Progenitor cell of endocrine pancreas (in vitro differentiated cells): ENCODE measurements around the gene MAP3K14. TPM values are rescaled to one million over a fixed set of nuclear protein-coding genes. Genes with fewer than 3 reads are reported as not detected.

Experiments used
- DNase-seq: peaks from one replicate; pipeline ENCODE4 v3.0.0; 2021; ENCODE audit warnings: low spot score; ENCODE audit not compliant: unreplicated experiment
- H3K27ac Mint-ChIP-seq: 2 replicates; pipeline ENCODE4 v1.8.0; 2021; ENCODE audit warnings: mild to moderate bottlenecking, moderate library complexity, mixed read lengths
- H3K27me3 Mint-ChIP-seq: 2 replicates; pipeline ENCODE4 v1.8.0; 2021; ENCODE audit warnings: mixed read lengths
- H3K36me3 Mint-ChIP-seq: 2 replicates; pipeline ENCODE4 v1.8.0; 2022; ENCODE audit warnings: mixed read lengths; ENCODE audit not compliant: insufficient read depth
- H3K4me1 Mint-ChIP-seq: 2 replicates; pipeline ENCODE4 v1.8.0; 2021; ENCODE audit warnings: low read depth, mixed read lengths
- H3K4me3 Mint-ChIP-seq: 2 replicates; pipeline ENCODE4 v1.8.0; 2021; ENCODE audit warnings: low read depth, mild to moderate bottlenecking, moderate library complexity, mixed read lengths
- H3K9me3 Mint-ChIP-seq: 2 replicates; pipeline ENCODE4 v1.8.0; 2021; ENCODE audit warnings: low read depth, mixed read lengths
- CTCF ChIP-seq: fragments of 200-600 bp; sonication (generic); IDR thresholded peaks from one replicate; pipeline ENCODE4 v1.5.0; 2021; ENCODE audit warnings: antibody characterized with exemption, mild to moderate bottlenecking; ENCODE audit not compliant: unreplicated experiment
- total RNA-seq: library from RNA; stranded (reverse); gene quantifications from 2 replicates; pipeline ENCODE4 v1.2.1, GENCODE V29; 2021

Gene MAP3K14
- total RNA-seq, 1 donor from 2014 or later, result 7.8 TPM

- Mint-ChIP-seq H3K9me3 (no peaks in the 10 kb centered on the region), H3K4me1 (peaks cover 24% of the 10 kb centered on the region), H3K4me3 (peak overlapping the region; percentile 7), H3K27ac (peak overlapping the region; percentile 5), H3K27me3 (peaks cover 20% of the 10 kb centered on the region), H3K36me3 (no peaks in the 10 kb centered on the region)
- no peak for DNase-seq
- TF ChIP-seq CTCF, result no peak
Observed at GRCh38 chr17:45318561-45319230, 1.9 kb upstream of the MAP3K14 start.

- H3K4me3 Mint-ChIP-seq, result peak overlapping the region; percentile 86
- H3K27ac Mint-ChIP-seq, result peak overlapping the region; percentile 97
- H3K4me1 Mint-ChIP-seq, result peaks cover 32% of the 10 kb centered on the region
- TF ChIP-seq CTCF, result no peak
- no peaks in the 10 kb centered on the region for H3K9me3 Mint-ChIP-seq
- peak; percentile 99 for DNase-seq
- H3K36me3 Mint-ChIP-seq, result no peaks in the 10 kb centered on the region
- peaks cover 20% of the 10 kb centered on the region for H3K27me3 Mint-ChIP-seq
Observed at GRCh38 chr17:45317111-45317928, 500 bp upstream of the MAP3K14 start.

- Mint-ChIP-seq H3K27ac (peak overlapping the region; percentile 53), H3K36me3 (no peaks in the 10 kb centered on the region), H3K4me1 (peaks cover 45% of the 10 kb centered on the region), H3K9me3 (no peaks in the 10 kb centered on the region), H3K27me3 (peaks cover 8% of the 10 kb centered on the region), H3K4me3 (peak overlapping the region; percentile 90)
- no peak for DNase-seq
- TF ChIP-seq CTCF, result no peak
Observed at GRCh38 chr17:45315648-45316433, 979 bp downstream of the MAP3K14 start.

- Mint-ChIP-seq H3K4me1 (peaks cover 52% of the 10 kb centered on the region), H3K4me3 (peak overlapping the region; percentile 90), H3K27ac (no peak overlapping the region), H3K9me3 (no peaks in the 10 kb centered on the region), H3K36me3 (no peaks in the 10 kb centered on the region), H3K27me3 (peaks cover 4% of the 10 kb centered on the region)
- DNase-seq, result no peak
- TF ChIP-seq CTCF, result no peak
Observed at GRCh38 chr17:45314741-45315647, 1.8 kb downstream of the MAP3K14 start.
